NCI-H446 (cell line): ENCODE results near the gene ADTRP.
"Not testable (repeated sequence)": the region's sequence is repeated elsewhere in the genome, so short reads cannot be mapped to it uniquely, and the experiment has no call there.

ENCODE experiments used
- DNase-seq, 2 experiments: peaks; one replicate each; lab custom pipeline; 2025; lab: John Stamatoyannopoulos, UW

Gene ADTRP

DNA sequence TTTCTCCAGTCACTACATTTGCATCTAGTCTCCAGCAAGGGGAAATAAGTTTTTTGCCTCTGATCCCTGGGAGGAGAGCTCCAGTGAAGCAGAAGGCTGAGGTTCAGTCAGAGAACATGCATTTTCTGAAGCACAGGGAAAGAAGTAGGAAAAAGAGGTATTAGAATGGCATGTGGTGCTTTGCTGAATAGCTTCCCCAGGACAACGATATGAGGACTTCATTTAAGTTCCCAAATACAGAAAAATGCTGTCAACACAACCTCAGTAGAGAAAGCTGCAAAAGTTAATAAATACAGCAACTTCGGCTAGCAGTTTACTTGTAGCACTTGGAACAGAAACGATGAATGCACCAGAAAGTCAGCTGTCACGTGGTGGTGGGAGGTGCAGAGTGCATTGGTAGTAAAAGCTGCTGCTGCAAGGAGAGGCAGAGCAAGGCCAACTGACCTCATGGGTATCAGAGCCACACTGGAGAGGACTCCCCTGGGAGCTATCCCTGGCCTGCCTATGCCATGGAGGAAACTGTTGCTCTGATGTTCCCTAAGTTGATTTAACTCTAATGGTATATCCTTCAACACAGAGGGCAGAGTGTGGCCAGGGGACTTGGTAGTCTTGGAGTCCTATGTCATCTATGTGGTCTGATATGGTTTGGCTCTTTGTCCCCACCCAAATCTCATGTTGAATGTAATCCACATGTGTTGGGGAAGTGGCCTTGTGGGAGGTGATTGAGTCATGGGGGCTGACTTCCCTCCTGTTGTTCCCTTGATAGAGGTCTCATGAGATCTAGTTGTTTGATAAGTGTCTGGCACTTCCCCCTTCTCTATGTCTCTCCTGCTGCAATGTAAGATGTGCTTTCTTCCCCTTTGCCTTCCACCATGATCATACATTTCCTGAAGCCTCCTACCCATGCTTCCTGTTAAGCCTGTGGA, 85.9 kb downstream of the ADTRP start:
- peak in 1 of 2 experiments; percentile 5 for DNase-seq

DNA sequence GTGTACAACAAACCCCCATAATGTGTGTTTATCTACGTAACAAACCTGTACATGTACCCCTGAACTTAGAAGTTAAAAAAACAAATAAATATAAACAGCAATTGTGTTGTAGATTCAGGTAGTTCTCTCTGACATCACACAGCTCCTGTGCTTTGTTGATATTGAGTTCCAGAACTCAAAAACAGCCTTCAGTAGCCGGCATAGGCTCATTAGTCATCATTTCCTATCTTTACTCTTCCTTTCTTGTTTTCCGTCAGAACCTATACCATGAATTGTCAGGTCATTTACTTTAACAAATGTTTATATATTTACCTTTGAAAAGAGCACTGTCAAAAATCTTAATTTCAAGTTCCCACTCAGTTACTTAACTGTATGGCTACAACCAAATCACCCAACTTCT, 88.8 kb downstream of the ADTRP start:
- DNase-seq = no peak

DNA sequence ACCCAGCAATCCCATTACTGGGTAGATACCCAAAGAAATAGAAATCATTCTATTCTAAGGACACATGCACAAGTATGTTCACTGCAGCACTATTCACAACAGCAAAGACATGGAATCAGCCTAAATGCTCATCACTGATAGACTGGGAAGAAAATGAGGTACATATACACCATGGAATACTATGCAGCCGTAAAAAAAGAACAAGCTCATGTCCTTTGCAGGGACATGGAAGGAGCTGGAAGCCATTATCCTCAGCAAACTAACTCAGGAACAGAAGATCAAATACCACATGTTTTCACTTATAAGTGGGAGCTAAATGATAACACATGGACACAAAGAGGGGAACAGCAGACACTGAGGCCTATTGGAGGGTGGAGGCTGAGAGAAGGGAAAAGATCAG, 89.2 kb downstream of the ADTRP start:
- DNase-seq = not testable (repeated sequence)

DNA sequence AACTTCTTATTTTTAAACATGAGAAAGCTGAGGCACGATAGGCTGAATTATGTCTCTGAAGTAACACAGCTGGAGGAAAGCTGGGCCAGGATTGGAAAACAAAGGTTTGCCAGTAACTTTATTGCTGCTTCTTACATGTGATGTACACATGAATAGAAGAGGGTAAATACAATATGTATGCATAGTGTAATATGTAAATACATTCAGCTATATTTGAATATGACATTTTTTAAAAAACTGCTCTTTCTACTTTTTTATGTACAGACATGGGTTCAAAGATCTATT, 90.2 kb downstream of the ADTRP start:
- DNase-seq = no peak

DNA sequence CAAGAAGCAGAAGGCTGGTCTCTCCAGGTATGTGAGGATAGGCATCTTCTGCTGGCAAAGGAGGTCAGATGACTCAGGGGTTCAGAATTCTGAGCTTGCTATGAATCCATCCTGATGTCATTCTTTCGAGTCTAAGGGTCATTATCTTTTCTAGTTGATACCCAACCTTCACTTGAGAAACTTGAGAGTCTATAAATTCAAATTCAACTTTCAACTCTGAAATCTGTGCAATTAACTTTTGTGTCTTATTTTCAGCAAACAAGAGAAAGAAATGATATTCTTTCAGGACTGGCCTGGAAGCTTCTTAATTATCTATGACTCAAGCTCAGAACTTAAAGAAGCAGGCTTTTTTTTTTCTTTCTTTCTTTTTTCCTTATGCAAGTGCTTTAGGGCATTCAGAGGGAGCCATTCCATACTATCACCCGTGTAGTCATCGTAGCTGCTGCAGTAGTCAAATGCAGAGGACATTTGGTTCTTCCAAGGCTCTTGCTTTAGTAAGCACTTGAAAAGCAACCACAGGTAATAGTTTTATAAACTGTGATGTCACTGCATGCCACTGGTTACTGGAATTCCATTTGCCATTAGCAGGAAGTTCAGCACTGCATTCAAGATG, 93.0 kb downstream of the ADTRP start:
- no peak for DNase-seq

DNA sequence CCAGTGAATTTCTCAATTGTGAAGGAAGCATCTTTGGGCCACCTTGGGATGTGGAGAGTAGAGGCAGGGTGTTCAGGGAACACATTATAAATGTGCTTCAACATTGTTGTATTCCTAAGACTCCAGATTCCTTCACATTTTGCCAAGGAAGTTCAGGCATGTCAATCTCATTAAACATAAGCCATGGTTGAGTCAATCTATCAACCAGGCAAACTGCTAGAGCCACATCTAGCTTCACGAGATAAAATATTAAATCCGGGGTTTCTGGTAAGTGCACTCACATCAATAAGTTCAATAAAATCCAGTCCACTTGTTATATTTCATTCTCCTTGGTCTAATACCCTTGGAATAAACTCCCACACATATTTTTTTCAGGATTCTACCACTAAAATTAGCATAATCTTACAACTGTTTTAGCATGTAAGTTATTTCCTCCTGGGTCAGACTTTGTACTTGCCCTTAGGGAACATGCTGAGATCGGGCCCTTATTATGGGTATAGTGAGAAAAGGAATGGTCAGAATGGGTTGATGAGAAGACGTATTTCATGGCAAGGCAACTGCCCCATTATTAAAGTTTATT, 93.6 kb downstream of the ADTRP start:
- no peak for DNase-seq

DNA sequence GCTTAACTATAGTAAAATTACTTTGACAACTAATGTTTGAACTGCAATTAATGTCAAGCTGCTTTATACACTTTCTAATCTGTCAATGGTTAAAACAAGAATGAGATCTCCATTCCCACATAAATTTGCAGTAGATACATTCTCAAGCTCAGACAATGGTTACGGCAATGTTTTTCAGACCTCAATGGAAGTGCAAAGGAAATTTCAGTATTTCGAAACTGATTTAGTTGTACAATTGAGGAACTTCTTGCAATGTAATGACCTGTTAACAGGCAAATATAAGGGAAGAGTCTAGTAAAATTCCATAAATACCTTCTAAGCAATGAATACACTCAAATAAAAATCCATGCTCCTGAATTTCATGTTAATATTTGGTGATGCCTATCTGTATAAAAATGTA, 94.7 kb downstream of the ADTRP start:
- no peak for DNase-seq

DNA sequence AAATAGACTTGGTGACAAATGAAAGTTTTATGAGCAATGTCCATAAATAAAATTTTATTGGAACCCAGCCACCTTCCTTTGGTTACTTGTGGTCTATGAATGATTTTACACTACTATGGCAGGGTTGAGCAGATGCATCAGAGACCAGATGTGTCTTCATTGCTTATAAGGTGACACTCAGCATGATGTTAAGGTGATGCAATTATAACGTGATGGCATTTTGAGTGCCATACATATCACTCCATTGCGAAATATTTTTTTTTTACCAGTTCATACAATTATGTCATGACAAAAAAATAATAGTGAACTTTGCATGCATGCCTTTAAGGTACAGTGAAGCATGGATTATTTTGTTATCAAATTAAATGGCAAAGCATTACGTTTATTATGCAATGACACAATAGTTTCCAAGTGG, 96.0 kb downstream of the ADTRP start:
- no peak for DNase-seq

DNA sequence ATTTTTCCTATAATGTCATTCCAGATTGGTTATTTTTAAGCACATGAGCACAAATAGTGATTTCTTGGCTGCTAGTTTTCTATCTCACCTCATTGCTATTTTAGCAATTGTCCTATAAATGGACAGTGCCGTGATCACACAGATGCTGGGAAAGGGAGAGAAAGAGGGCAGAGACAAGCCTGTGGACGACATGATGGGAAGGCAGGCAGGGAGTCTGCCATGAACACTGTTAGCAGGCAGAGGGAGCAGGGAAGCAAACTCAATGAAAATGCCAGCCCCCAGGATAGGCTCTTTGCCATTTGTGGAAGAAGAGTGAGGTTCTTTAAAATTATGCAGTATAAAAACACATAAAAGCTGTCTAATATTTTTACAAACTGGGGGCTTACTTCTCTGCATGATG, 96.8 kb downstream of the ADTRP start:
- DNase-seq = no peak

DNA sequence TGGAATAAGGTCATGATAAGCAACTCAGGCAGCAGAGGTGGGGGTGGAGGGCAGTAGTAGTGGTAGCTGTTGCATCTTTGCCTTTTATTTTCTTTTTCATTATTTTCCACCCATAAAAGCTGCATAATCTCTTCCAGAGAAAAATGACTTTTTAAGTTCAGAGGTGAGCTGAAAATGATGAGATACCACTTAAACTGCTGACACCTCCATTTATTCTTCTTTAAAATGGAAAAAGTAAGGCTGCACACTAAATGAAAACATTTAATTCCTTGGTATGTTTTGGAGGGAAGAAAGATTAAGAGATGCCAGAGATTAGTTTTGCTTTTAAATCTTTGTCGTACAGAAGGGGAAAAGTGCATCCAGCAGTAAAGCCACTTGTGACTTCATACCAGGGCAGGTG, 97.2 kb downstream of the ADTRP start:
- DNase-seq = no peak

DNA sequence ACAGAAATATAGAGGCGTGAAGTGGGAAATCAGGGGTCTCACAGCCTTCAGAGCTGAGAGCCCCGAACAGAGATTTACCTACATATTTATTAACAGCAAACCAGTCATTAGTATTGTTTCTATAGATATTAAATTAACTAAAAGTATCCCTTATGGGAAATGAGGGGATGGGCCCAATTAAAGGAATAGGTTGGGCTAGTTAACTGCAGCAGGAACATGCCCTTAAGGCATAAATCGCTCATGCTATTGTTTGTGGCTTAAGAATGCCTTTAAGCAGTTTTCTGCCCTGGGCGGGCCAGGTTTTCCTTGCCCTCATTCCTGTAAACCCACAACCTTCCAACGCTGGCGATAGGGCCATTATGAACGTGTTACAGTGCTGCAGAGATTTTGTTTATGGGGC, 98.1 kb downstream of the ADTRP start:
- not testable (repeated sequence) for DNase-seq

DNA sequence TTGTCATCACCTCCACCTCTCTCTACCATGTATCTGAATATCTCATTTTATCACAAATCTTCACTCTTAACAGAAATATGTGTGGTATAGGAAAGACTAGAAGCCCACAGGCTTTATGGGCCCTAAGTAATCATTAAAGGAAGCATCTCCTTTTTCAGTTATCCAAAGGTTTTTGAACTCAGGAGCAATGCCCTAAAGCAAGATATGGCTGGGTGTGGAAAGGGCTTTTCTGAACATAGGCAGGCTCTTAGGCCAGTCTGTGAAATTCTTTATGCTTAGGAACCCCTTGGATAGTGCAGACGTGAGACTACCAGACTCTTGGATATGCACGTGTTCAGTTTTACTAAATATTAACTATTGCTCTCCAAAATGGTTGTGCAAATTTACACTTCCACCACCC, 99.5 kb downstream of the ADTRP start:
- DNase-seq = no peak

DNA sequence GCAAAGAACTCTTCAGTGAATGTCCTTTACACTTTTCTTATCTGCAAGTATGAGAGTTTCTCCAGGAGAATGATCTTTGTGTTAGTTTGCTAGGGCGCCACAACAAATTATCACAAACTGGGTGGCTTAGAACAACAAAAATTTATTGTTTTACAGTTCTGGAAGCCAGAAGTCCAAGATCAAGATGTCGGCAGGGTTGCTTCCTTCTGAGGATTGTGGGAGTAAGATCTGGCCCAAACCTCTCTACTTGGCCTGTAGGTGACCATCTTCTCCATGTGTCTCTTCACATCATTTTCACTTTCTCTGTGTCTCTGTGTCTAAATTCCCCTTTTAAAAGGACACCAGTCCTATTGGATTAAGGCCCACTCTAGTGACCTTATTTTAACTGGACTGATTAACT, 103.0 kb downstream of the ADTRP start:
- DNase-seq = no peak

DNA sequence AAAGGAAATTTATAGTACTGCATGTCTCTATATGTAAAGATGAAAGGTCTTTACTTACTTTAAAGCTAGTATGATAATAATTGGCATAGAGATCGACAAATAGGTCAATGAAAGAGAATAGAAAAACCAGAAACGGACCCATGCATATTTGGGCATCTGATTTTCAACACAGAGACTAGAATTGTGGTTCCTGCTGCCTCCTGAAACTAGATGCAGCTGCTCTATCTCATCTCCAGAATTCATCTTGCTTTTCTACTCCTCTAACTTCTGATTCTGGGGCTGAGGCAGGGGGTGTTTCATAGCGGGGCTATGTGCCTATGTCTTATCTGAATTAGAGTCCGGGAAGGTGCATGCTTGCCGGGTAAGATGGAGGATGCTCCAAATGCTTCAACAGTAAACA, 105.9 kb downstream of the ADTRP start:
- DNase-seq = no peak

DNA sequence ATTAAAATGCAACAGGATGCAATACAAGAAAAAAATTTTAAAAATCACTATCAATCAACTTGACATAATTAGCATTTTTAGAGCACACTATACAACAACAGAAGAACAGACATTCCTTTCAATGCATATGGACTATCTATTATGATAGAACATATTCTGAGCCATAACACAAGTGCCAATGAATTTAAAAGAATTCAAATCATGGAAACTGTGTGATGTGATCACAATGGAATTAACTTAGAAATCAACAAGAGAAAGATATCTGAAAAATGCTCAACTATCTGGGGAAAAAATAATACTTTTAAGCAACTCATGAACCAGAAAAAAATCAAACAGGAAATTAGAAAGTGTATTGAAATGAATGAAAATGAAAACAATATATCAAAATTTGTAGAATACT, 106.3 kb downstream of the ADTRP start:
- DNase-seq = no peak

DNA sequence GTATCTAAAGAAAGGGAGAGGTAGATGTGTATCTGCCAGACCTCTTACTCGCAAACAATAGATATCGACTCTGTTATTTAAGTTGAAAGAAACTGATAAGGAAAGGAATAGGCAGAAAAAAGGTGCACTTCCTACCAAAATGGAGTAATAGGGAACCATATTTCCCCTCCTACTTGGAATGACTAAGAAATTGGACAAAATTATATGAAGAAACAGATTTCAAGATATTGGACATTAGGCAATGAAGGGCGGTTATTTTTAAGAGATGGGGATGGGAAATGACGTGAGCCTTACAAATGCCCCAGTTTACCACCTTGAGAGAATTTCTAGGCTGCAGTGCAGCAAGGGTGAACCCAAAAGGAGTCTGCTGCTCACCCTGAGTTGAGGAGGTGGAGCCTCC, 108.9 kb downstream of the ADTRP start:
- no peak for DNase-seq

DNA sequence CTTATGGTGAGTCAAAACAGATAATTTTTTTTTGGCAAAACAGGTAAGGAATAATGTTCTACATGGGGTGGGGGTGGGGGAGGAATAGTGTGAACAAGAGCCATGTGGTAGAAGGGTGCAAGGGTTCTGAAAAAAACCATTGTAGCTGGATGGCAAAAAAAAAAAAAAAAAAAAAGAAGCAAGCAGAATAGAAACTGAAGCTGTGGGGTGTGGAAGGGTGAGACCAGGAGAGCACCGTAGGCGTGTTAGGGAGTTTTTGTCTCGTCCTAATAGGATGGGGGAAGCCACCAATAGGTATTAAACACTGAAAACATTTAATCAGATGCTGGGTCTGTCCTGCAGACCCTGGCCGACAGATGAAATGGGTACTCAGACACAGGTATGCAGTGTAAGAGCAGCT, 110.1 kb downstream of the ADTRP start:
- no peak for DNase-seq

DNA sequence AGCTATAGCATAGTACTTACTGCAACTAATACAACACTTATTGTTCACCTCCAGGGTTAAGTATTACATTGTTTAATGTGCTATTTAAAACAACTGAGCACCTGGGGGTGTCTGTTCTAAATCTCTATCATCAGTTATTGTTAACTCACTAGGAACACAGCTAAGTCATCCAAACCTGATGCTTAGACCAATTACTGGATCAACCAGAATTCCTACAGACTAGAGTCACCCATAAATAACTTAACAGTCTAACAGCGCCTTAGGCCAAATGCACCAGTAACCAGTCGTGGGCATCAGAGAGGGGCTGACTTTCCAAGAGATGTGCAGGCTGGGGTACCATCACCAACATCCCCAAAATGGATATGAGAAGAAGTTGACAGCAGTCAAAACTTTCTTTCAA, 110.7 kb downstream of the ADTRP start:
- no peak for DNase-seq

DNA sequence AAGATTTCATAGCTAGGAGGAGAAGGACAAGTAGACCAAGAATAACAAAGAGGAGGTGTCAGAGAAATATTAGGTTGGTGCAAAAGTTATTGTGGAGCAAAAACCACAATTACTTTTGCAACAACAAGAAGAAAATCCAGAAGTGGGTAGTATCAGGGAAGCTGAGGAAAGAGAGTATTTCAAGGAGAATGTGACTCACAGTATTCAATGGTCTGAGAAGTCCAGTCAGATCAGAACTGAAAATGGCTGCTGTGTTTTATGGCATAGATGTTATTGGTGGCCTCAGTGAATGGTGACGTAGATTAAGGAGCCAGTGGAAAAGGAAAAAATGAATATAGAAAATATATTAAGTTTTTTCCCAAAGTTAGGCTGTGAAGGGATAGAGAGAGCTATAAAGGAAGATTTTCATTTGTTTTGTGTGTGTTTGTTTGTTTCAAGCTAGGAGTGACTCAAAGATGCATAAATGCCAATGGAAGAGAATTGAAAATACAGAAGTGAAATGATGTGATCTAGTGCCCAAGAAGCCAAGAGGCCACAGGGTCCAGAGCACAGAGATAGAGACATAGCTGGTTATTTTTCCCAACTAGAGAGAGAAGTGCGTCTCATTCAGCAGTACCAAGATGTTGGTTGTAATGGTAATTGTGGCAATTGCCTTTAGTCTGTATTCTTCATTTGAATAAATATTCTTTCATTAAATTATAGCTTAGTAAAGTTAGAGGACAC, 112.8 kb downstream of the ADTRP start:
- DNase-seq = no peak
